ENCODE data around the gene PIAS1.

GRCh38 chr15:68210409-68210756 lies 156.3 kb downstream of the PIAS1 start:
- TF ChIP-seq, protein P1, sequence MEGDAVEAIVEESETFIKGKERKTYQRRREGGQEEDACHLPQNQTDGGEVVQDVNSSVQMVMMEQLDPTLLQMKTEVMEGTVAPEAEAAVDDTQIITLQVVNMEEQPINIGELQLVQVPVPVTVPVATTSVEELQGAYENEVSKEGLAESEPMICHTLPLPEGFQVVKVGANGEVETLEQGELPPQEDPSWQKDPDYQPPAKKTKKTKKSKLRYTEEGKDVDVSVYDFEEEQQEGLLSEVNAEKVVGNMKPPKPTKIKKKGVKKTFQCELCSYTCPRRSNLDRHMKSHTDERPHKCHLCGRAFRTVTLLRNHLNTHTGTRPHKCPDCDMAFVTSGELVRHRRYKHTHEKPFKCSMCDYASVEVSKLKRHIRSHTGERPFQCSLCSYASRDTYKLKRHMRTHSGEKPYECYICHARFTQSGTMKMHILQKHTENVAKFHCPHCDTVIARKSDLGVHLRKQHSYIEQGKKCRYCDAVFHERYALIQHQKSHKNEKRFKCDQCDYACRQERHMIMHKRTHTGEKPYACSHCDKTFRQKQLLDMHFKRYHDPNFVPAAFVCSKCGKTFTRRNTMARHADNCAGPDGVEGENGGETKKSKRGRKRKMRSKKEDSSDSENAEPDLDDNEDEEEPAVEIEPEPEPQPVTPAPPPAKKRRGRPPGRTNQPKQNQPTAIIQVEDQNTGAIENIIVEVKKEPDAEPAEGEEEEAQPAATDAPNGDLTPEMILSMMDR (IDR thresholded peaks at IDR 0.05) = no peak
- TF ChIP-seq POLR2A (IDR thresholded peaks at IDR 0.05) = no peak
